Measurements from ENCODE around the gene PCDHA1. TPM values are rescaled to one million over a fixed set of nuclear protein-coding genes. Genes with fewer than 3 reads are reported as not detected.

PCDHA1 gene
- total and polyA plus RNA-seq, 2 experiments from 2014 or later, result 0.81 to 1.6 TPM

DNA sequence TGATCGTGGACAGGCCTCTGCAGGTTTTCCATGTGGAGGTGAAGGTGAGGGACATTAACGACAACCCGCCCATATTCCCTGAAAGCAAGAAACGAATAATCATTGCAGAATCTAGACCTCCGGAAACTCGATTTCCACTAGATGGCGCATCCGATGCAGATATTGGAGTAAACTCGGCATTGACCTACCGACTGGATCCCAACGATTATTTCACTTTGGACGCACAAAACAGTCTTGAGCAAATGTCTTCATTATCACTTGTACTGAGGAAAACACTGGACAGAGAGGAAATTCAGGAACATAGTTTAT is 96.6 kb downstream of the PCDHA1 start (continued):
- TF ChIP-seq, protein P1, sequence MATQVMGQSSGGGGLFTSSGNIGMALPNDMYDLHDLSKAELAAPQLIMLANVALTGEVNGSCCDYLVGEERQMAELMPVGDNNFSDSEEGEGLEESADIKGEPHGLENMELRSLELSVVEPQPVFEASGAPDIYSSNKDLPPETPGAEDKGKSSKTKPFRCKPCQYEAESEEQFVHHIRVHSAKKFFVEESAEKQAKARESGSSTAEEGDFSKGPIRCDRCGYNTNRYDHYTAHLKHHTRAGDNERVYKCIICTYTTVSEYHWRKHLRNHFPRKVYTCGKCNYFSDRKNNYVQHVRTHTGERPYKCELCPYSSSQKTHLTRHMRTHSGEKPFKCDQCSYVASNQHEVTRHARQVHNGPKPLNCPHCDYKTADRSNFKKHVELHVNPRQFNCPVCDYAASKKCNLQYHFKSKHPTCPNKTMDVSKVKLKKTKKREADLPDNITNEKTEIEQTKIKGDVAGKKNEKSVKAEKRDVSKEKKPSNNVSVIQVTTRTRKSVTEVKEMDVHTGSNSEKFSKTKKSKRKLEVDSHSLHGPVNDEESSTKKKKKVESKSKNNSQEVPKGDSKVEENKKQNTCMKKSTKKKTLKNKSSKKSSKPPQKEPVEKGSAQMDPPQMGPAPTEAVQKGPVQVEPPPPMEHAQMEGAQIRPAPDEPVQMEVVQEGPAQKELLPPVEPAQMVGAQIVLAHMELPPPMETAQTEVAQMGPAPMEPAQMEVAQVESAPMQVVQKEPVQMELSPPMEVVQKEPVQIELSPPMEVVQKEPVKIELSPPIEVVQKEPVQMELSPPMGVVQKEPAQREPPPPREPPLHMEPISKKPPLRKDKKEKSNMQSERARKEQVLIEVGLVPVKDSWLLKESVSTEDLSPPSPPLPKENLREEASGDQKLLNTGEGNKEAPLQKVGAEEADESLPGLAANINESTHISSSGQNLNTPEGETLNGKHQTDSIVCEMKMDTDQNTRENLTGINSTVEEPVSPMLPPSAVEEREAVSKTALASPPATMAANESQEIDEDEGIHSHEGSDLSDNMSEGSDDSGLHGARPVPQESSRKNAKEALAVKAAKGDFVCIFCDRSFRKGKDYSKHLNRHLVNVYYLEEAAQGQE (IDR thresholded peaks at IDR 0.05; ENCODE audit: unreplicated experiment), result no peak
- TF ChIP-seq EZH2 (IDR thresholded peaks at IDR 0.05; ENCODE audit: low read depth, unreplicated experiment) (no peak), ZNF331 (CRISPR knock-in tag; IDR thresholded peaks at IDR 0.05; ENCODE audit: low read depth) (no peak)
- TF ChIP-seq, protein P2, sequence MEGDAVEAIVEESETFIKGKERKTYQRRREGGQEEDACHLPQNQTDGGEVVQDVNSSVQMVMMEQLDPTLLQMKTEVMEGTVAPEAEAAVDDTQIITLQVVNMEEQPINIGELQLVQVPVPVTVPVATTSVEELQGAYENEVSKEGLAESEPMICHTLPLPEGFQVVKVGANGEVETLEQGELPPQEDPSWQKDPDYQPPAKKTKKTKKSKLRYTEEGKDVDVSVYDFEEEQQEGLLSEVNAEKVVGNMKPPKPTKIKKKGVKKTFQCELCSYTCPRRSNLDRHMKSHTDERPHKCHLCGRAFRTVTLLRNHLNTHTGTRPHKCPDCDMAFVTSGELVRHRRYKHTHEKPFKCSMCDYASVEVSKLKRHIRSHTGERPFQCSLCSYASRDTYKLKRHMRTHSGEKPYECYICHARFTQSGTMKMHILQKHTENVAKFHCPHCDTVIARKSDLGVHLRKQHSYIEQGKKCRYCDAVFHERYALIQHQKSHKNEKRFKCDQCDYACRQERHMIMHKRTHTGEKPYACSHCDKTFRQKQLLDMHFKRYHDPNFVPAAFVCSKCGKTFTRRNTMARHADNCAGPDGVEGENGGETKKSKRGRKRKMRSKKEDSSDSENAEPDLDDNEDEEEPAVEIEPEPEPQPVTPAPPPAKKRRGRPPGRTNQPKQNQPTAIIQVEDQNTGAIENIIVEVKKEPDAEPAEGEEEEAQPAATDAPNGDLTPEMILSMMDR (conservative IDR thresholded peaks at IDR 0.05; ENCODE audit: low read depth in 2 of 2), result peak; percentile 76 to 87

GRCh38 chr5:140883373-140883772 is 97.4 kb downstream of the PCDHA1 start:
- Histone ChIP-seq H3K4me3 (no peak overlapping the region), H3K27me3 (ENCODE audit: insufficient read depth) (no peaks in the 10 kb centered on the region), H3K27ac (ENCODE audit: low read depth) (no peak overlapping the region), H3K79me2 (replicated peaks; ENCODE audit: insufficient read depth) (peaks cover 11% of the 10 kb centered on the region), H4K20me1 (replicated peaks; ENCODE audit: insufficient read depth) (peaks cover 11% of the 10 kb centered on the region; the same call in 1 of the 2 replicates), H3F3A (replicated peaks; ENCODE audit: low read depth) (no peaks in the 10 kb centered on the region; the same call in 1 of the 2 replicates), H3K4me1 (ENCODE audit: insufficient read depth) (no peaks in the 10 kb centered on the region), H3K36me3 (ENCODE audit: insufficient read depth) (no peaks in the 10 kb centered on the region), H2AFZ (no peak overlapping the region), H3K9me2 (ENCODE audit: insufficient read depth) (no peaks in the 10 kb centered on the region), H3K4me2 (no peak overlapping the region)
- TF ChIP-seq, protein P1 (IDR thresholded peaks at IDR 0.05; ENCODE audit: unreplicated experiment), result peak; percentile 57
- TF ChIP-seq ZNF114 (CRISPR knock-in tag; IDR thresholded peaks at IDR 0.05), result no peak
- Mint-ChIP-seq H3K27ac (no peak overlapping the region), H3K36me3 (ENCODE audit: low read depth) (peaks cover 7% of the 10 kb centered on the region; the same call in 2 of the 3 replicates), H3K4me3 (no peak overlapping the region), H3K4me1 (no peaks in the 10 kb centered on the region), H3K9me3 (no peaks in the 10 kb centered on the region), H3K27me3 (ENCODE audit: insufficient read depth, low read depth, poor library complexity) (no peaks in the 10 kb centered on the region)
- ATAC-seq, result no peak
- DNase-seq (ENCODE audit: low spot score), result no peak
